ENCODE measurements around the gene RASGRP4.
"Not testable (repeated sequence)": the region's sequence is repeated elsewhere in the genome, so short reads cannot be mapped to it uniquely, and the experiment has no call there.

Gene RASGRP4

GRCh38 chr19:38370299-38370698 is 55.7 kb downstream of the RASGRP4 start:
- DNase-seq (ENCODE audit: low spot score): no peak

- no peak for DNase-seq (ENCODE audit: low spot score)
Measured at GRCh38 chr19:38369584-38369983, 56.4 kb downstream of the RASGRP4 start.

GRCh38 chr19:38367041-38367440 is 59.0 kb downstream of the RASGRP4 start:
- no peak for DNase-seq (ENCODE audit: low spot score)

GRCh38 chr19:38362946-38363688 is 62.9 kb downstream of the RASGRP4 start:
- DNase-seq (ENCODE audit: low spot score): not testable (repeated sequence)

- peak; percentile 82 for DNase-seq (ENCODE audit: low spot score)
Measured at GRCh38 chr19:38362076-38362945, 63.7 kb downstream of the RASGRP4 start.

GRCh38 chr19:38361633-38362075 is 64.4 kb downstream of the RASGRP4 start:
- DNase-seq (ENCODE audit: low spot score): peak; percentile 89

GRCh38 chr19:38360839-38361631 is 65.0 kb downstream of the RASGRP4 start:
- DNase-seq (ENCODE audit: low spot score): no peak

- DNase-seq (ENCODE audit: low spot score): no peak
Measured at GRCh38 chr19:38360351-38360750, 65.7 kb downstream of the RASGRP4 start.

- DNase-seq (ENCODE audit: low spot score): no peak
Measured at GRCh38 chr19:38359242-38360021, 66.6 kb downstream of the RASGRP4 start.
